HepG2 (cell line): ENCODE data around the gene YY1. TPM values are rescaled to one million over a fixed set of nuclear protein-coding genes. Genes with fewer than 3 reads are reported as not detected.

Experiments used
- AHR ChIP-seq: IDR thresholded peaks from 2 replicates; pipeline ENCODE4 v1.6.1; 2018; ENCODE audit warnings: missing genetic modification reagents, missing compliant biosample characterization
- DNMT3B ChIP-seq: conservative IDR thresholded peaks from 2 replicates; pipeline ENCODE4 v1.6.1; 2016; ENCODE audit warnings: missing biosample characterization, control low read depth
- HNF1B ChIP-seq: sonication (generic); formaldehyde crosslinking; IDR thresholded peaks from 2 replicates; pipeline ENCODE4 v1.5.1; 2020; ENCODE audit warnings: mild to moderate bottlenecking, moderate library complexity, missing genetic modification reagents
- HOXA3 ChIP-seq: sonication (generic); formaldehyde crosslinking; IDR thresholded peaks from 2 replicates; pipeline ENCODE4 v1.5.0; 2020; ENCODE audit warnings: missing genetic modification reagents
- KAT8 ChIP-seq: IDR thresholded peaks from 2 replicates; pipeline ENCODE4 v1.6.1; 2016; ENCODE audit warnings: missing genetic modification reagents, missing compliant biosample characterization
- NBN ChIP-seq: fragments of 450-650 bp; conservative IDR thresholded peaks from 2 replicates; pipeline ENCODE4 v1.6.1; 2017
- NPAS2 ChIP-seq: sonication (generic); formaldehyde crosslinking; IDR thresholded peaks from 2 replicates; pipeline ENCODE4 v1.8.0; 2022; ENCODE audit warnings: mild to moderate bottlenecking, missing genetic modification reagents, borderline replicate concordance
- SAFB2 ChIP-seq: sonication (generic); formaldehyde crosslinking; IDR thresholded peaks from 2 replicates; pipeline ENCODE4 v1.5.1; 2020; ENCODE audit warnings: missing genetic modification reagents, low read depth, mild to moderate bottlenecking, borderline replicate concordance
- SMARCE1 ChIP-seq: fragments of 450-650 bp; IDR thresholded peaks from 2 replicates; pipeline ENCODE4 v1.6.1; 2017; ENCODE audit warnings: borderline replicate concordance
- SP4 ChIP-seq: sonication (generic); formaldehyde crosslinking; IDR thresholded peaks from 2 replicates; pipeline ENCODE4 v1.8.1; 2023; ENCODE audit warnings: mild to moderate bottlenecking, missing genetic modification reagents
- STAG1 ChIP-seq: sonication (generic); formaldehyde crosslinking; IDR thresholded peaks from 2 replicates; pipeline ENCODE4 v1.4.0; 2020; ENCODE audit warnings: missing genetic modification reagents
- SUZ12 ChIP-seq: fragments of 150-350 bp; IDR thresholded peaks from 2 replicates; pipeline ENCODE4 v1.6.1; 2014; ENCODE audit warnings: low read depth, low read length
- TFDP1 ChIP-seq: IDR thresholded peaks from 2 replicates; pipeline ENCODE4 v1.6.1; 2016; ENCODE audit warnings: missing compliant biosample characterization, missing genetic modification reagents, borderline replicate concordance
- ZBTB7A ChIP-seq: sonication (generic); formaldehyde crosslinking; IDR thresholded peaks from 2 replicates; pipeline ENCODE4 v1.8.0; 2022; ENCODE audit warnings: mild to moderate bottlenecking, missing genetic modification reagents
- ZNF121 ChIP-seq: sonication (generic); formaldehyde crosslinking; IDR thresholded peaks from 2 replicates; pipeline ENCODE4 v1.5.0; 2020; ENCODE audit warnings: mild to moderate bottlenecking, missing genetic modification reagents
- ZNF225 ChIP-seq: sonication (generic); formaldehyde crosslinking; IDR thresholded peaks from 2 replicates; pipeline ENCODE4 v1.4.0; 2020; ENCODE audit warnings: mild to moderate bottlenecking, missing genetic modification reagents
- ZNF788 ChIP-seq: sonication (generic); formaldehyde crosslinking; IDR thresholded peaks from 2 replicates; pipeline ENCODE4 v1.5.0; 2020; ENCODE audit warnings: mild to moderate bottlenecking, missing genetic modification reagents, borderline replicate concordance
- polyA plus RNA-seq, 8 experiments: library from polyadenylated mRNA; depleted of rRNA in 3 of 8; stranded (reverse) in 7 of 8; unstranded in 1 of 8; fragments of >200 nt; fragmentation: Illumina TruSeq in 4 of 8; extraction: Trizol in 4 of 8; gene quantifications; 2 replicates each; pipeline versions ENCODE4 v1.2.1 to v1.2.3, GENCODE V29; 2011 to 2016; ENCODE audit warnings: low read depth in 4 of 8, missing spikeins in 1 of 8, mixed read lengths in 1 of 8; ENCODE audit not compliant: insufficient read depth in 1 of 8
- total RNA-seq, 5 experiments: library from RNA; depleted of rRNA; stranded (reverse); fragments of >200 nt; fragmentation: Illumina TruSeq; extraction: Trizol; gene quantifications; 2 replicates each; pipeline ENCODE4 v1.2.3, GENCODE V29; 2016; ENCODE audit warnings: low read depth in 1 of 5
- TF ChIP-seq, protein P1 (sequence below): fragments of 450-650 bp; IDR thresholded peaks from 2 replicates; pipeline ENCODE4 v1.6.1; 2016
- TF ChIP-seq, protein P2 (sequence below): sonication (generic); formaldehyde crosslinking; IDR thresholded peaks from 2 replicates; pipeline ENCODE4 v1.9.0; 2021; ENCODE audit warnings: missing genetic modification reagents, mild to moderate bottlenecking, borderline replicate concordance
- TF ChIP-seq, protein P3 (sequence below): sonication (generic); formaldehyde crosslinking; IDR thresholded peaks from 2 replicates; pipeline ENCODE4 v1.9.0; 2021; ENCODE audit warnings: missing genetic modification reagents, mild to moderate bottlenecking, borderline replicate concordance
- TF ChIP-seq, protein P4 (sequence below): IDR thresholded peaks from 2 replicates; pipeline ENCODE4 v1.6.1; 2016; ENCODE audit warnings: missing genetic modification reagents, missing compliant biosample characterization
- TF ChIP-seq, protein P5 (sequence below): IDR thresholded peaks from 2 replicates; pipeline ENCODE4 v1.6.1; 2016; ENCODE audit warnings: mild to moderate bottlenecking, missing biosample characterization, missing genetic modification reagents

Gene YY1
- total and polyA plus RNA-seq, 2 of the 13 experiments (the other 11 are each of a cell fraction or from before 2014, with no cell fraction given): 29.4 to 68.1 TPM

- TF ChIP-seq HNF1B (CRISPR knock-in tag) (no peak), NBN (no peak), AHR (CRISPR knock-in tag) (no peak), NPAS2 (CRISPR knock-in tag) (no peak), STAG1 (no peak), SP4 (CRISPR knock-in tag) (peak; percentile 83; the same call in 1 of the 2 replicates), KAT8 (CRISPR knock-in tag) (peak; percentile 28; the same call in 1 of the 2 replicates), SMARCE1 (no peak), DNMT3B (CRISPR knock-in tag) (no peak), SUZ12 (no peak), SAFB2 (CRISPR knock-in tag) (0 out of 2 replicates have a peak, but pooled peaks have one; percentile 19), HOXA3 (CRISPR knock-in tag) (peak; percentile 39), ZNF225 (CRISPR knock-in tag) (no peak), ZNF788 (CRISPR knock-in tag) (peak; percentile 63; the same call in 1 of the 2 replicates), ZBTB7A (no peak), ZNF121 (CRISPR knock-in tag) (no peak), TFDP1 (CRISPR knock-in tag) (peak; percentile 78; the same call in 1 of the 2 replicates)
- TF ChIP-seq, protein P1, sequence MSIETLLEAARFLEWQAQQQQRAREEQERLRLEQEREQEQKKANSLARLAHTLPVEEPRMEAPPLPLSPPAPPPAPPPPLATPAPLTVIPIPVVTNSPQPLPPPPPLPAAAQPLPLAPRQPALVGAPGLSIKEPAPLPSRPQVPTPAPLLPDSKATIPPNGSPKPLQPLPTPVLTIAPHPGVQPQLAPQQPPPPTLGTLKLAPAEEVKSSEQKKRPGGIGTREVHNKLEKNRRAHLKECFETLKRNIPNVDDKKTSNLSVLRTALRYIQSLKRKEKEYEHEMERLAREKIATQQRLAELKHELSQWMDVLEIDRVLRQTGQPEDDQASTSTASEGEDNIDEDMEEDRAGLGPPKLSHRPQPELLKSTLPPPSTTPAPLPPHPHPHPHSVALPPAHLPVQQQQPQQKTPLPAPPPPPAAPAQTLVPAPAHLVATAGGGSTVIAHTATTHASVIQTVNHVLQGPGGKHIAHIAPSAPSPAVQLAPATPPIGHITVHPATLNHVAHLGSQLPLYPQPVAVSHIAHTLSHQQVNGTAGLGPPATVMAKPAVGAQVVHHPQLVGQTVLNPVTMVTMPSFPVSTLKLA: no peak
- TF ChIP-seq, protein P2, sequence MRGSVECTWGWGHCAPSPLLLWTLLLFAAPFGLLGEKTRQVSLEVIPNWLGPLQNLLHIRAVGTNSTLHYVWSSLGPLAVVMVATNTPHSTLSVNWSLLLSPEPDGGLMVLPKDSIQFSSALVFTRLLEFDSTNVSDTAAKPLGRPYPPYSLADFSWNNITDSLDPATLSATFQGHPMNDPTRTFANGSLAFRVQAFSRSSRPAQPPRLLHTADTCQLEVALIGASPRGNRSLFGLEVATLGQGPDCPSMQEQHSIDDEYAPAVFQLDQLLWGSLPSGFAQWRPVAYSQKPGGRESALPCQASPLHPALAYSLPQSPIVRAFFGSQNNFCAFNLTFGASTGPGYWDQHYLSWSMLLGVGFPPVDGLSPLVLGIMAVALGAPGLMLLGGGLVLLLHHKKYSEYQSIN (CRISPR knock-in tag): no peak
- TF ChIP-seq, protein P3, sequence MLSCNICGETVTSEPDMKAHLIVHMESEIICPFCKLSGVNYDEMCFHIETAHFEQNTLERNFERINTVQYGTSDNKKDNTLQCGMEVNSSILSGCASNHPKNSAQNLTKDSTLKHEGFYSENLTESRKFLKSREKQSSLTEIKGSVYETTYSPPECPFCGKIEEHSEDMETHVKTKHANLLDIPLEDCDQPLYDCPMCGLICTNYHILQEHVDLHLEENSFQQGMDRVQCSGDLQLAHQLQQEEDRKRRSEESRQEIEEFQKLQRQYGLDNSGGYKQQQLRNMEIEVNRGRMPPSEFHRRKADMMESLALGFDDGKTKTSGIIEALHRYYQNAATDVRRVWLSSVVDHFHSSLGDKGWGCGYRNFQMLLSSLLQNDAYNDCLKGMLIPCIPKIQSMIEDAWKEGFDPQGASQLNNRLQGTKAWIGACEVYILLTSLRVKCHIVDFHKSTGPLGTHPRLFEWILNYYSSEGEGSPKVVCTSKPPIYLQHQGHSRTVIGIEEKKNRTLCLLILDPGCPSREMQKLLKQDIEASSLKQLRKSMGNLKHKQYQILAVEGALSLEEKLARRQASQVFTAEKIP (CRISPR knock-in tag): no peak
- TF ChIP-seq, protein P4, sequence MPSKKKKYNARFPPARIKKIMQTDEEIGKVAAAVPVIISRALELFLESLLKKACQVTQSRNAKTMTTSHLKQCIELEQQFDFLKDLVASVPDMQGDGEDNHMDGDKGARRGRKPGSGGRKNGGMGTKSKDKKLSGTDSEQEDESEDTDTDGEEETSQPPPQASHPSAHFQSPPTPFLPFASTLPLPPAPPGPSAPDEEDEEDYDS: no peak
- TF ChIP-seq, protein P5, sequence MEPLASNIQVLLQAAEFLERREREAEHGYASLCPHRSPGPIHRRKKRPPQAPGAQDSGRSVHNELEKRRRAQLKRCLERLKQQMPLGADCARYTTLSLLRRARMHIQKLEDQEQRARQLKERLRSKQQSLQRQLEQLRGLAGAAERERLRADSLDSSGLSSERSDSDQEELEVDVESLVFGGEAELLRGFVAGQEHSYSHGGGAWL (CRISPR knock-in tag): no peak; the same call in 1 of the 2 replicates
Measured at GRCh38 chr14:100306101-100306997, 67.4 kb downstream of the YY1 start, which contains the start of gene SLC25A29 (continued).
